Measurements from ENCODE around the gene TAS2R60.

- no peak for TF ChIP-seq CTCF (IDR thresholded peaks at IDR 0.05)
- no peak for TF ChIP-seq POLR2A (IDR thresholded peaks at IDR 0.05)
Measured at GRCh38 chr7:143451746-143452145, 8.5 kb downstream of the TAS2R60 start.
